SHP77 treated with DMSO at 0.1 percent for 48 hours (cell line): Measurements from ENCODE around the gene PCK2.

Source experiments
- DNase-seq: peaks from one replicate; lab custom pipeline; 2025; lab: John Stamatoyannopoulos, UW

The PCK2 gene

DNA sequence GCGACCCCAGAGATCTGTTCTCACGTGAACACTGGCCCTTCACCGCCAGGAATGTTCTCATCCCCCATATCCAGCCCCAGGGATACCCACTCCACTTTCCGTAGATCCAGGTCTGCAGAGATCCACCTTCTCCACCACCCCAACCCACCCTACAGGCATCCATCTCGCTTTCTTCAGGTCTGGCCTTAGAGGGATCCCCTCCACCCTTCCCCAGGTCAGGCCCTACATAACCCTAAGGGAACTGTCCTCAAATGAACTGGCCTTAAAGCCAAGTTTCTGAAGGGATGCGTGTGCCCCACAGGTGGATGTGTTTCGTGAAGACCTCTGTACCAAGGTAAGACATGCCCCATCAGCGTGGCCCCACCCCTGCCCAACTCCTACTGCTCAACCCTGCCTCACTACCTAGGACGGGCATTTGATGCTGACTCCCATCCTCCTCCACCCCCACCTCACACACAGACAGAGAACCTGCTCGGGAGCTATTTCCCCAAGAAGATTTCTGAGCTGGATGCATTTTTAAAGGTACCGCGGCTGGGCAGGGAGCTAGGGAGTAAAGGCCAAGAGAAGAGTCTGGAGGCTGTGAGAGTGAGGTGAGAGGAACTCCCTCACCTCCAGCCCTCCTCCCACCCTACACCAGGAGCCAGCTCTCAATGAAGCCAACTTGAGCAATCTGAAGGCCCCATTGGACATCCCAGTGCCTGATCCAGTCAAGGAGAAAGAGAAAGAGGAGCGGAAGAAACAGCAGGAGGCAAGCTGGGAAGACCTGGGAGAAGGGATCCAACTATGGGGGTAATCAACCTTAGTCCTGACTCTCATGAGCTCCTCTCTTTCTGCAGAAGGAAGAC lies 42.8 kb downstream of the PCK2 start:
- DNase-seq, result no peak

DNA sequence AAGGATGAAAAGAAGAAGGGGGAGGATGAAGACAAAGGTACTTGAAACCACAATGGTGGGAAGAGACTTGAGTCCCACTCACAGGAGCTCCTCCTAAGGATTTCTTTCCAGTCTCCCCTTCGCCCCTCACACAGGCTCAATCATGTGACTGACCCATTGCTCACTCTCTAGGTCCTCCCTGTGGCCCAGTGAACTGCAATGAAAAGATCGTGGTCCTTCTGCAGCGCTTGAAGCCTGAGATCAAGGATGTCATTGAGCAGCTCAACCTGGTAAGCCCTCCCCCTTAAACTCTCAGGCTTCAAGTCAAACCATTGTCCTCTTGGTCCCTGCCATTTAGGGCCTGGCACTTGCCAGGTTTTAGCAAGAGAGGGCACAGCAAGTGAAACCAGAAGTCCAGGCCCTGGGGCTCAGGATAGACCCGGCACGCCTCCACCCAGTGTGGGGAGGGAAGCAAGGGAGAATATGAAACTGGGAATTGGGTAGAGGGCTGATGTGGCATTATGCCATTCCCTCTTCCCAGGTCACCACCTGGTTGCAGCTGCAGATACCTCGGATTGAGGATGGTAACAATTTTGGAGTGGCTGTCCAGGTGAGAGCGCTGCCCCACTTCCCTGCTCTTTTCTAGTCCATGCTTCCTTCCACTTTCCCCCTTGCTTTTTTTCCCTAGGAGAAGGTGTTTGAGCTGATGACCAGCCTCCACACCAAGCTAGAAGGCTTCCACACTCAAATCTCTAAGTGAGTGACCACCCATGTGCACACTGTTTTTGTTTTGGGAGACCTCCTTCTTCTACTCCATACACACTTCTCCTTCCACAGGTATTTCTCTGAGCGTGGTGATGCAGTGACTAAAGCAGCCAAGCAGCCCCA lies 43.7 kb downstream of the PCK2 start:
- DNase-seq, result no peak

GRCh38 chr14:24138396-24139271 lies 44.5 kb downstream of the PCK2 start:
- DNase-seq, result no peak

DNA sequence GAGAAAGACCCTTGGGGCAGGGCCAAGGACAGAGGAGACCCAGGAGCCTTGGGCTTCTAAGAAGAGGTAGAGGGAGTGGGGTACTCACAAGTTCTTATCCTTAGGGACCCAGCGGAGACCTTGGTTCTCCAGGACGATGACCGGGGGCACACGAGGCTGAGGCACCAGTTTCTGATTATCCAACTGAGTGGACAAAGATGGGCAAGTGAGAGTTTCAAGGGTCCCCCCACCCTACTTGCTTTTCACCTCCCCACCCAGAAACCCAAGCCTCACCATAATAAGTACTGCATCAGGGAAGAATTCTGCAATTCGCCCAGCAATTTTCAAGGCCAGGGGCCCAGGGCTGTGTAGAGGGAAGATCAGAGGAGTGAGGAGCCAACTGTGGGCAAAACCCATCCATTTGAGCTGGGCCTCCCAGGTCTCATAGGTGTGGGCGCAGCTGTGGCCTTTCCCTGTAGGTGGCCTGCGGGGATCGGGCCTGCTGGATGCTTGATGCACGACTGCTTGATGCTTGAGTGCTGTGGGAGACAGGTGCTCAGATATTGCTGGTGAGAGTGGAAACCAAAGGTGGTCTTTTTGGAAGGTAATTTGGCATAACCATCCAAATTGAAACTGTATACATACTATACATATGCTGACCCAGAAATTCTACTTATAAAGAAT lies 45.3 kb downstream of the PCK2 start:
- DNase-seq, result no peak

DNA sequence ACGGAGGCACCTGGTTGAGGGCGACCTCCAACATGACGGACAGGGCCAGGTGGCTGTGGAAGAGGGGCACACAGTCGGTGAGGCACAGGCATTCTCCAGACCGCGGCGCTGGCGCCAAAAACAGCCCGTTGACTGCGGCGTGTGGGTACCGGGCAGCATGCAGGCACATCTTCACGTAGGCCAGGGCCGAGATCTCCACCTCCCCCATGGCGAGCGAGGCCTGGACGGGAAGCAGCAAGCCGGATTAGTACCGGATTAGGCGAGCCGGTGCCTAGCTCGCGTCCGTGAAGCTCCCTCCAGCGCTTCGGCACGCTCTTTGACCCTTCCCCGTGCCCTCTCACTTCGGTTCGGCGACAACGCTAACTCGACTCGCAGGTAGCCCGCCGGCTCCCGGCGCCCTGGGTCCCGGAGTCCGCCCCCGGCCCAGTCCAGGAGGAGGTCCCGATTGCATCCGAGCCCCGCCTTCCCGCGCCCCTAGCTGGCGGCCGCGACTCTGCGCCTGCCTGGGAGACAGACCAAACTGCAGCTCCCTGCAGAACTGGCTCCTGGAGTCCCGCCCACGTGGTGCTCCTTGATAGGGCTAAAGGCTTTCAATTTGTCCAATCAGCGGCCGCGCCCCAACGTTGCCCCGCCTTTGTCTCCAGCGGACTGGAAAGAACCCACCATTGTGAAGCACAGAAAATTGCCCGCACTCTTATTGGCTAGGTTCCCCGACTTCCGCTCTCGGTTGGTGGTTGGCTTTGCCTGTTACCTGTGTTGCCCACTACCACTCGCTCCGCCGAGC lies 47.2 kb downstream of the PCK2 start, which contains the start of gene EMC9:
Gene EMC9 (minus strand): TSS at position 495 of the 784 bp plus-strand sequence. CDS start 287 bp downstream, at position 208.
- DNase-seq, result peak; percentile 100

- DNase-seq, result no peak
Observed at GRCh38 chr14:24143511-24143910, 49.4 kb downstream of the PCK2 start.

DNA sequence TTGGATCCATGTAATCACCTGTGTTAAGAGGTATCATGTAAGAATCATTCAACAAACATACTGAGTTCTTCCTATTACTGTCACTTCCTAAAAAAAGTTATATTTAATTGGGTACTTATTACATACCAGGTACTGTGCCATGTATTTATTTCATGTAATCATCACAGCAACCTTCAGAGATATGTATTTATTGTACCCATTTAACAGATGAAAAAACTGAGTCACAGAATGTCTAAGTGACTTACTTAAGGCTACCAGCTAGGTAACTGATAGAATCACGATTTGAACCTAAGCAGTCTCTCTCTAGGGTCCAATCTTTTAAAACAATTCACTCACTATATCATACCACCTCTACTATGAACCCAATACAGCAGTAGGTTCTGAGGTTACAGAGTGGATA lies 50.3 kb downstream of the PCK2 start:
- no peak for DNase-seq

DNA sequence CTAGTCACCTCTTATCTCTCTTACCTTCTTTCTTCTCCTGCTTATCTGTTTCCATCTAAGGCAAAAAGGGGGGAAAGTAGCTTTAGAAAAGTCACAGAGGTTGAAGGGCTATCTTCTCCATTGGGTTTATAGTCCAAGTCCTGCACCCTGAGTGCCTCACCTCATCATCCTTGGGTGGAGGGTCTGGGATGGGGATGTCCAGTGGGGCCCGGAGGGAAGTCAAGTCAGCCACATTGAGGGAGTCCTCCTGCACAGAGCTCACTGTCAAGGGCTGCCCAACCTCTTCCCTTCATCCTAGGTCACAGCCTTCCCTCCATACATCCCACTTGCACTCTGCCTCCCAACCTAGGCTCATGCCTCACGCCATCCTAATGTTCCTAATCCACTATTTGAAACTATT lies 51.1 kb downstream of the PCK2 start:
- no peak for DNase-seq

GRCh38 chr14:24145690-24146452 lies 51.8 kb downstream of the PCK2 start:
- no peak for DNase-seq

DNA sequence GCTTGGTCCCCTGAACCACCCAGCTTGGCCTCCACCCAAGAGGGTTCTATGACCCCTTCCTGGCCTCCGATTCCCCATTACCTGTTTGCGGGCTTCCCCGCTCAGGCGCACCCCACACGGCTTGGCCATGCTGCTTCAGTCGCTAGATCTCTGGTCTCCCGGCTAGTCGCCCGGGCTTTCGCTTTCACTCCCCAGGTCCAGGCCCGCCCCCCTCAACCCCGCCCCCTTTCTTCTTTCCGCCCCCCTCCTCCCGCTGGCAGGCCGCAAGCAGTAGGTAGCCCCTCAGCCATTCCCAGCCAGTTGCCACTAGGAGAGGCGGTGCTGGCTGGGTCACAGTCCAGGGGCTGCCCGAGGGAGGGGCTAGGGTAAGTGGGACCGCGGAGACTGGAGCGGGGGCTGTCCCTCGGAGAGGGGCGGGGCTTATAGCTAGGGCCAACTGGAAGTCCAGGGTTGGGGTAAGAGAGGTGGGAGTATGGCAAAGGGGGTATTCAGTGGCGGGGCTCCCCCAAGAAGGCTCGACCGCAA lies 52.4 kb downstream of the PCK2 start, which contains the start of gene PSME2:
Gene PSME2 (minus strand): TSS at position 158 of the 525 bp plus-strand sequence. CDS start 29 bp downstream, at position 129.
- DNase-seq, result peak; percentile 99

- peak; percentile 98 for DNase-seq
Observed at GRCh38 chr14:24146978-24147760, 53.1 kb downstream of the PCK2 start, which contains the start of gene RNF31. RNF31 (plus strand) TSS chr14:24147498; CDS start chr14:24147699, 201 bp downstream.

- no peak for DNase-seq
Observed at GRCh38 chr14:24147761-24148428, 53.8 kb downstream of the PCK2 start.

- DNase-seq, result no peak
Observed at GRCh38 chr14:24149302-24149969, 55.3 kb downstream of the PCK2 start.

DNA sequence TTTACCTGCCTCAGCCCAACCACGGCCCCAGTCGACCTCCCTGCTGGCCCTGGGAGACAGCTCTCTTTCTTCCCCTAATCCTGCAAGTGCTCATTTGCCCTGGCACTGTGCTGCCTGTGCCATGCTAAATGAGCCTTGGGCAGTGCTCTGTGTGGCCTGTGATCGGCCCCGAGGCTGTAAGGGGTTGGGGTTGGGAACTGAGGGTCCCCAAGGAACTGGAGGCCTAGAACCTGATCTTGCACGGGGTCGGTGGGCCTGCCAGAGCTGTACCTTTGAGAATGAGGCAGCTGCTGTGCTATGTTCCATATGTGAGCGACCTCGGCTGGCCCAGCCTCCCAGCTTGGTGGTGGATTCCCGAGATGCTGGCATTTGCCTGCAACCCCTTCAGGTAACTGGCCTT lies 56.0 kb downstream of the PCK2 start:
- no peak for DNase-seq

DNA sequence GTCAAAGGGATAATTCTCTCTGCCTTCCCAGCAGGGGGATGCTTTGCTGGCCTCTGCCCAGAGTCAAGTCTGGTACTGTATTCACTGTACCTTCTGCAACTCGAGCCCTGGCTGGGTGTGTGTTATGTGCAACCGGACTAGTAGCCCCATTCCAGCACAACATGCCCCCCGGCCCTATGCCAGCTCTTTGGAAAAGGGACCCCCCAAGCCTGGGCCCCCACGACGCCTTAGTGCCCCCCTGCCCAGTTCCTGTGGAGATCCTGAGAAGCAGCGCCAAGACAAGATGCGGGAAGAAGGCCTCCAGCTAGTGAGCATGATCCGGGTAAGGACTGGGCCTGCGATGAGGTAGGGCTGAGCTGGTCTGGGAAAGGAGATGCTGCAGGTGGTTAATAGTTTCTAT lies 56.5 kb downstream of the PCK2 start:
- DNase-seq, result no peak

DNA sequence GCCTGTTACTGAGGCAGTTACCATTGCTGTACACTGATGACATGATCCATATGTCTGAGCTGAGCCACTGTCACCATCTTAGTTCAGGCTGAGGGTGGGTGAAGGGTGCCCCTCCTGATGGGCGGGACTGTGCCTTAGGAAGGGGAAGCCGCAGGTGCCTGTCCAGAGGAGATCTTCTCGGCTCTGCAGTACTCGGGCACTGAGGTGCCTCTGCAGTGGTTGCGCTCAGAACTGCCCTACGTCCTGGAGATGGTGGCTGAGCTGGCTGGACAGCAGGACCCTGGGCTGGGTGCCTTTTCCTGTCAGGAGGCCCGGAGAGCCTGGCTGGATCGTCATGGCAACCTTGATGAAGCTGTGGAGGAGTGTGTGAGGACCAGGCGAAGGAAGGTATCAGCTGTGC lies 56.9 kb downstream of the PCK2 start:
- no peak for DNase-seq

DNA sequence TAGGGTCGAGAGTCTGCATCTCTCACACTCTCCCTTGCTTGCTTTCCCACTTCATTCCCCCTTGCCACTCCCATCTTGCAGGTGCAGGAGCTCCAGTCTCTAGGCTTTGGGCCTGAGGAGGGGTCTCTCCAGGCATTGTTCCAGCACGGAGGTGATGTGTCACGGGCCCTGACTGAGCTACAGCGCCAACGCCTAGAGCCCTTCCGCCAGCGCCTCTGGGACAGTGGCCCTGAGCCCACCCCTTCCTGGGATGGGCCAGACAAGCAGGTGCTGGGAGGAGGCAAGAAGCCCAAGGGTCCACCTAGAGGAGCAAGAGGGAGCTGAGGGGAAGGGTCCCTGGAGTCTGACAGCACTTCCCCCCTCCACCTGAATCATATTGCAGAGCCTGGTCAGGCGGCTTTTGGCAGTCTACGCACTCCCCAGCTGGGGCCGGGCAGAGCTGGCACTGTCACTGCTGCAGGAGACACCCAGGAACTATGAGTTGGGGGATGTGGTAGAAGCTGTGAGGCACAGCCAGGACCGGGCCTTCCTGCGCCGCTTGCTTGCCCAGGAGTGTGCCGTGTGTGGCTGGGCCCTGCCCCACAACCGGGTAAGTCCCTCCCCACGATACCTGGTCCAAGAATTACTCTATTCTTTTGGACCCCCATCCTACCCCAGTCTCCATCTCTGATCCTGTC lies 57.4 kb downstream of the PCK2 start:
- DNase-seq, result no peak
